ENCODE data around the gene UBE2E3.
"Not testable (repeated sequence)": the region's sequence is repeated elsewhere in the genome, so short reads cannot be mapped to it uniquely, and the experiment has no call there.

UBE2E3 gene

DNA sequence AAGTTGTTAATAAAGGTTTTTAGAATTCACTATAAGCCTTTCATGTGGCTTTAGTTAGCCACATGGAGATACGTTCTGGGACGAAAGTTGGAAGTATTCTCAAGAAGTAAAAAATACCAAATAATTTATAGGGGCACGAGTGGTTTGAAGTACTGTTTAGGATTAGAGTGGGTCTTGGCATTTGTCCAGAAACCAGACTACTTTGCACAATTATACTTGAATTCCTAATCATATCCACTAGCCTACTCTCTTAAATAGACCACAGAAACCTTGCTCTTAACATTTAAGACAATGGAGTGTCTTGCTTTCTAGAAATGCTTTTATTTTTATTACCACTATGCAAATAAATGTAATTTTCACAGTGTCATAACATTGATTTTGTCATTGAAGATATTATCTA lies 44.6 kb downstream of the UBE2E3 start:
- no peak for DNase-seq (ENCODE audit: low read depth, low spot score)

DNA sequence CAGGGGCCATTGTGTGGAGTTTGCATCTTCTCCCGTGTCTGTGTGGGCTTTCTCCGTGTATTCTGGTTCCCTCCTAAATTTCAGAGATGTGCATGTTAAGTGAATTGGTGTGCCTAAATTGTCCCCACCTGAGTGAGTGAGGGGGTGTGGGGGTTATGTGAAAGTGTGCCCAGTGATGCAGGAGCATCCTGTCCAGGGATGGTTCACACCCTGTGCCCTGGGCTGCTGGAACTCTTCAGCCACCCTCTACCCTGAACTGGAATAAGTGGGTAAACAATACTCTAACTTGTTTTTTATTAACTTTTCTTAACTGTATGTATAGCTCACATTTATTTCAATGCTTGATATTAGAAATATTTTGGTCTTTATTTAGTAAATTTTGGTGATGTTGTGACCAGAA lies 56.0 kb downstream of the UBE2E3 start:
- no peak for DNase-seq (ENCODE audit: low read depth, low spot score)

DNA sequence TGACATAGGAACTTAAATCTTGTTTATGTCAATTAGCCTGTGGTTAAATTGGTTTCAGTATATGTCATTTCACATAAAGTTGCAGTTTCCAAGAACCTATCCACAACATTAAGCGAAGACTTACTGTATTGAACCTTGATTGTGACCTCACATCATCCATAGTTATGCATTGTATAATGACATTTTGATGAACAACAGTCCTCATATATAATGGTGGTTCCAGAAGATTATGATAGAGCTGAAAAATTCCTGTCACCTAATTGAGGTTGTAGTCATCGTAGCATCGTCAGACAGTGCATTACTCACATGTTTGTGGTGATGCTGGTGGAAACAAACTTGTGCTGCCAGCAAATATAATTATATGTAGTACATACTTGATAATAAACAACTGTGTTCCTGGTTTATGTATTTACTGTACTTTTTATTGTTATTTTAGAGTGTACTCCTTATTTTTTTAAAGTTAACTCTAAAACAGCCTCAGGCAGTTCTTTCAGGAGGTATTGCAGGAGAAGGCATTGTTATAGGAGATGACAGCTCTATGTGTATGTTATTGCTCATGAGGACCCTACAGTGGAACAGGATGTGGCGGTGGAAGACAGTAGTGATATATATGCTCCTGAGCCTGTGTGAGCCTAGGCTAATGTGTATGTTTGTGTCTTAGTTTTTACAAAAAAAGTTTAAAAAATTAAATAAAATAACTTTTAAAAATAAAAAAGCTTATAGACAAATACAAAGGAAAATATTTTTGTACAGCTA lies 56.6 kb downstream of the UBE2E3 start:
- no peak for DNase-seq (ENCODE audit: low read depth, low spot score)

DNA sequence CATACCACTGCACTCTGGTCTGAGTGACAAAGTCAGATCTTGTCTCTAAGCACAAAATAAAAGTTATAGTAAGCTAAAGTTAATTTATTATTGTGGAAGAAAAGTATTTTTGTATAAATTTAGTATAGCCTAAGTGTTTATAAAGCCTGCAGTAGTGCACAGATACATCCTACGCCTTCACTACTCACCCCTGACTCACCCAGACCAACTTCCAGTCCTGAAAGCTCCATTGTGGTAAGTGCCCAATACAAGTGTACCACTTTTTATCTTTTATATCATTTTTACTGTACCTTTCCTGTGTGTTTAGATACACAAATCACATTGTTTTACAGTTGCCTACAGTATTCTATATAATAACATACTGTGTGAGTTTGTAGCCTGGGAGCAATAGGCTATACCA lies 57.5 kb downstream of the UBE2E3 start:
- DNase-seq (ENCODE audit: low read depth, low spot score), result no peak

DNA sequence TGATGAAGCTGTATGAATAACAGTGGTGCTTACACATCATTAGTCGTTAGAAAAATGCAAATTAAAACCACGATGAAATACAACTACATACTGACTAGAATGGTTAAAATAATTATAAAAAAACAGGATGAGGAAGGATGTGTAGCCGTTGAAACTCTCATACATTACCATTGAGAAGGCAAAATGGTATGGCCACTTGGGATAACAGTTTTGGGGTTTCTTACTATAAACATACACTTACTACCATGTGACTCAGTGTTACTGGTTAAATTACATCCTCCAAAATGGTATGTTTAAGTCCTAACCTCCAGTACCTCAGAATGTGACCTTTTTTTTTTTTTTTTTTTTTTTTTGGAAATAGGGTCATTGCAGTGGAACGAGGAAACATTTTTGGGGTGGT lies 58.4 kb downstream of the UBE2E3 start:
- no peak for DNase-seq (ENCODE audit: low read depth, low spot score)

DNA sequence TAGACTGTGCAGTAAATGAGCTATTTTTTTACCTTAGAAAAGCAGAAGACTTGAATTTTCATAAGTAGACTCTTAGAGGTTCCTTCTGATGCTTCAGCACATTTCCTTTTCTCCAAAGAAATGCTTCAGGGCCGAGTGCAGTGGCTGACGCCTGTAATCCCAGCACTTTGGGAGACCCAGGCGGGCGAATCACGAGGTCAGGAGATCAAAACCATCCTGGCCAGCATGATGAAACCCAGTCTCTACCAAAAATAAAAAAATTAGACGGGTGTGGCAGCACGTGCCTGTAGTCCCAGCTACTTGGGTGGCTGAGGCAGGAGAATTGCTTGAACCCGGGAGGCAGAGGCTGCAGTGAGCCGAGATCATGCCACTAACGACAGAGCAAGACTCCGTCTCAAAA lies 60.4 kb downstream of the UBE2E3 start:
- DNase-seq (ENCODE audit: low read depth, low spot score), result not testable (repeated sequence)

DNA sequence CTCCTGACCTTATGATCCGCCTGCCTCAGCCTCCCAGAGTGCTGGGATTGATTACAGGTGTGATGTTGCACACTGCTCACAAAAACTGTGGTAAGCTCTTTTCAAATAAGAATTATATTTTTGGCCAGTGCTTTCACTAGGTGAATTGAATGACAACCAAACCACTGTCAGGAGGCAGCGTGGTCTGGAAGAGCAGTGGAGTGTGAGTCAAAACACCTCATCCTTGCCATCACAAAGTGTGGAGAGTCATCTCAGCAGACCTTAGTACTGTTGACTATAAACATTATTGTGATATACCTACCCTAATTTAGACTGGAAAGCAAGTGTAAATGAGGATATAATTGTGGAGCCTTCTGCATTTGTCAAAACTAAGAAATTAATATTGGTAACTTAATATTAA lies 61.3 kb downstream of the UBE2E3 start:
- DNase-seq (ENCODE audit: low read depth, low spot score), result no peak

DNA sequence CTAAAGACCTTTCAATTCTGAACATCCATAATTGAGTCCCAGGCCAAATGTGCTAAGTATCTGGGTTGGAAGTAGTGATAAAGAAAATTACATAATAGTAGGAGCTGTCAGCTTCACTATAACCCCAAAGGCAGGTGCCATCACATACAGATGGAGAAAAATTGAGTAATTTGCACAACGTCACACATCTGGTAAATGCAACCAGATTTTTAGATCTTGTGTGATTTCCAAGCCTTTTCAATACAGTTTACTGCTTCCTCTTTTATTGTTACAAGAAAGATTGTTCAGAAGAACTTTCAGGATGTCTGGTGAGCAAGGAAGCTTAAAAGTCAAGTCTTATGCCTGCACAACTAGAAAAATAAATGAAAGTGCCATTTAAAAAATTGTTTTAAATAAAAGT lies 62.3 kb downstream of the UBE2E3 start:
- DNase-seq (ENCODE audit: low read depth, low spot score), result no peak

DNA sequence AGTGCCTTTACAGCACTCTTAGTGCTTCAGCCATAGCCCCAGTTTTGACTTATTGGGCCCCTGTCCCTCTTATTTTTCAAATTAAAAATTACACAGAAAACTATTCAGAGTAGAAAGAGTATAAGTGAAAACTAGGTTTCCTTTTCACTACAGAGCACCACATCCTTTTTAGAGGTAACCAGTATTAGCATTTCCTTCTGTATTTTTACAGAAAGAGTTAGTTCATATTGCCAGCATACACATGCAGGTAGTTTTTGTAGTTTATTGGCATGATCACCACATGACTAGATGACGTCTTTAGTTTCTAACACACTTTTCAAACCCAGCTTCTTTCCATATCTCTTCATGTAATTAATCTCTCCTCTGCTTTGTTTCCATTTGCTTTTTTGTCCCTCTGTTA lies 66.4 kb downstream of the UBE2E3 start:
- DNase-seq (ENCODE audit: low read depth, low spot score), result no peak

DNA sequence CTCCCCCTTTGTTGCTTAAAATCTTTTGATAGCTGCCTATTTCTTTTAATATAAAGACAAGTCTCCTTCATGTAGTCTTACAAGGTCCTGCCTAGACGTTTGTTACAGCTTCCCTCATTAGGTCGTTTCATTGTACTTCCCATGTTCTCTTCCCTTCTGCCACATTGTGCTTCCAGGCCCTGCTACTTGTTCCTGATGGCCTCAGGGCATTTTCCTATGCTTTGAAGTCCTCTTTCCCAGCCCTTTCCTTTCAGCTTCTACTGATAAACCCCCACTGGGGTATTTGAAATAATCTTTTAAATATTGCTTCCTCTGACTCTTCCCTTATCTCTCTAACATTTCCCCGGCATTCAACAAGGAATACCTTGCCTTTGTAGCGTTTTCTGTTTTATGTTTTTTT lies 67.4 kb downstream of the UBE2E3 start:
- DNase-seq (ENCODE audit: low read depth, low spot score), result no peak

DNA sequence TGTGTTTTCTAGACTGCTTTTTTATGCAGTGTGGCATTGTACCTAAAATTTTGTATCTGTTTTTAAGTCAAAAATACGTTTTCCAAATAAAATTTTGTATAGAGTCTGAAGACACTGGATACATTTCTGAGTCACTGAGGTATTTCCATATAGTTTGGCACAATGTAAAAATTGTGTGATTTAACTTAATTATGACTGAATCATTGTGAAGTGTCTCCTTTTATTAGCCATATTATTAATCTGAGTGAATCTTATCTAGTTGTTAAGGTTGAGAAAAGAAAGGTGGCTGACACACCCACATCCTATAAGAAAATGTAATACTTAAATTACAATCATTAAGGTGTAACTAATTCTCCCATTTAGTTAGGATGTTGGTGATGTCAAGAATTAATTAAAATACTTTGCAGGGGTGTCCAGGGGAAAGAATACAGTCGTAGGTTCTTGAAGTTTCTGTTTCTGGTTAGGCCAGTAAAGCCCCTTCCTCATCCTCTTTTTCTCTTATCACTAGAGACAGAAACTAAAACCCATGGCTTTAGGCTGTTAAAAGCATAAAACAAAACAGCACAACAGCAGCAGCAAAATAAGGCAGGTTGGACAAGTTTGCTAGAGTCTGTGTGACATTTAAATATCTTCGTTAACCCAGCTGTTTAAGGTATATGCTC lies 71.6 kb downstream of the UBE2E3 start:
- DNase-seq (ENCODE audit: low read depth, low spot score), result no peak

DNA sequence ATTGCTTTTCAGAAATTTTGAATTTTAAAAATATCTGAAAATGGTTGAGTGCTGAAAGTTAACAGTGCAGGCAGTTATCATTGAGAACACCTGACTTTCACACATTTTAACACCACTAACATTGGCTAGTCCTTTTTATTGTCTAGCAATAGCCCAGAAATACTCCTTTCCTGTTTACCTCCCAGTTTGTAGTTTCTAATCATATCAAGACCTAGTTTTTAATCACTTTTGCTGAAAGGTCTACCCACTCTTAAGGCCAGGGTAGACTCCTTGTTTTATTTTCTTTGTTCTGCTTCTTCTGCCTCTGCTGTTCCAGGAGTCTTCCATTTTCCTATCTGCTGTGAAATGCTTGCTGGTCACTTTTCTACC lies 72.1 kb downstream of the UBE2E3 start:
- DNase-seq (ENCODE audit: low read depth, low spot score), result no peak

DNA sequence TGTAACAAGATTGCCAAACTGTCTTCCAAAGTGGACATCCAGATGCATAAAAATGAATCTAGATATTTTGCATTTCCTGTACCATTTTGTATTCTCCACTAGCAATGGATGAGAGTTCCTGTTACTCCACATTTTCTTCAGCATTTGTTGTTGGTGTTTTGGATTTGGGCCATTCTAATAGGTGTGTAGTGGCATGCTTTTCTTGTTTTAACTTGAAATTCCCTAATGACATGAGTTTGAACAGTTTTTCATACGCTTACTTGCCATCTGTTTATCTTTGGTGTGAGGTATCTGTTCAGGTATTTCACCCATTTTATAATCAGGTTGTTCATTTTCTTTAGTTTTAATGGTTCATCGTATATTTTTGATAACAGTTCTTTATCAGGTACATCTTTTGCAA lies 73.9 kb downstream of the UBE2E3 start:
- DNase-seq (ENCODE audit: low read depth, low spot score), result no peak

DNA sequence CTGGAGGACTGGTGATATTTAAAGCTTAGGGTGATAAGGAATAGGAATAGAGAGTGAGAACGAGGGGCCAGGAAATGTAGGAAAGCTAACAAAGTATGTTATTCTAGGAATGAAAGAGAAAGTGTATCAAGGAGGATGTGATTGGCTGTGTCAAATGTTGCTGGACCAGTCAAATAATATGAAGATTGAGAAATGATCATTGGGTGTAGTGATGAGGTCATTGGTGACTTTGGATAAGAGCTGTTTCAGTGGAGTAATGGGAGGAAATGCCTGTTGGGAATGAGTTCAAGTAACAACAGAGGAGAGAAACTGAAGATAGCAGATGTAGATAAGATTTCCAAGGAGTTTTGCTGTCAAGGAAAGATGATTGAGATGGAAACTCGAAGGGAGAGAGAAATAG lies 74.4 kb downstream of the UBE2E3 start:
- DNase-seq (ENCODE audit: low read depth, low spot score), result no peak

DNA sequence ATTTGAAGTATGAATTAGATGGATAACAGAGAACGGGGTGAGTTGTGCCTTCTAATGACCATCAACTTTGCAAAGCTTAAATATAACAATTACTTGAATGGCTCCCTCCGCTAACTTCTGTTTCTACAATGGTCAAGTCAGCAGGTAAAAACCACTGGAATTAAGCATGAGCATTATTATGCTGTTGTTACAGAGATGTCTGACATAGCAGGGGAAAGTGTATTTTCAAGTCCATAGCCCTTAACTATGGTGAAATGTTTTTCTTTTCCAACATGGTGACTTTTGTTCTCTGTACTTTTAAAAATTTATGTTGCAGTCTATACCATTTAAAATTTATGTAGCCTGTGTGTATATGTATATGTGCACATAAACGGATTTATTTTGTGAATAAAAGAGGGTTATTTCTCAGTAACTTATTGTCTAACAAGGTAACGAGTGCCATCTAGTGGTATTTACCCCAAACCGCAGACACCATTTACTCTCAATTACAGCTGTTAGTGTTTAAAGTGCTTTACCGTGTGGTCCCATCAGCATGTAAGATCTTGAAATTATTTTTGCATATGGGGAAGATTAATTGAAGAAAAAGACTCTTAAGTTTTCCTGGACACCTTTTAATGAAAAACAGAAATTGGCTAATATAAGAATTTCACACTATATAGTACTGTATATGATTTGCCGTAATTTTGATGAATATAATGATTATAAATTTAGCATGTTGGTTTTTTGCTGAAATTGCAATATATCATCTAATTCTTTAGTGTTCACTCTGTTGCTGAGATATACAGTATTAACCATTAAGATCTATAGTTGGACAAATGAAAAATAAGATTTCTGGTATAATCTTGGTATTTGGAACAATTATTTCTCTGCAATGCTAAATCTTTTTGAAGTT lies 78.2 kb downstream of the UBE2E3 start:
- no peak for DNase-seq (ENCODE audit: low read depth, low spot score)

DNA sequence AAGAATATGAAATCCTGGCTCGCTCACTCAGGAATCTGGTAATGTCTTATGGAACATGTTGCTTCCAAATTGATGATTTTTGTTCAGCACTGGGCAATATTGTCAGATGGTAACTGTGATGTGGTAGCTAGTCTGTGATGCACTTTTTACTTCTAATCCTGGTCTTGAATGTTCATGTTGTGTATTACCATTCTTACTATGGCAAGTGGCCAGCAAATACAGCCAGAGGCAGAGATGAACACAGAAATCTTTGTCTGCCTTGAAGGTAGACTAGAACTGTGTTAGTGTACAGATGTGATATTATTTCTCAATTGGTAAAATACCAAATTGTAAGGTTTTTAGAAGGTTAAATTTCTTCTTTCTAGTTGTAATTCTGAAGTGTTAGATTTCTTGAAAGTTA lies 83.3 kb downstream of the UBE2E3 start:
- DNase-seq (ENCODE audit: low read depth, low spot score), result no peak

DNA sequence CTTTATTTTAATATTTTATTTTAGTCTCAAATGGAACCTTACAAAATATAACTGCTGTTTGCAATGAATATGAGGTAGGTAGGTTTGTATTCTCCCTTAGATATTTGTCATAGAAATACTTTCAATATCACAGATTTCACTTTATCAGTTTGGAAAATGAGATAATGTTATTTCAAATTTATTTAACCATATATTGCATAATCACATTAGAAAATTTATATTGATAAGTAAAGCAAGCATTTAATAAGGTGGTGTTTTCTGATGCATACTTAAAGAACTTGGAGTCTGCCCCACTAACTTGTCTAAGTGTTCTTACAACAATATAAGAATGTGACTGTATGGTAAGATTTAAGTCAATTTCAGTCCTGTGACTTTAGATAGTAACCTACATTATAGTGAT lies 85.1 kb downstream of the UBE2E3 start:
- no peak for DNase-seq (ENCODE audit: low read depth, low spot score)

DNA sequence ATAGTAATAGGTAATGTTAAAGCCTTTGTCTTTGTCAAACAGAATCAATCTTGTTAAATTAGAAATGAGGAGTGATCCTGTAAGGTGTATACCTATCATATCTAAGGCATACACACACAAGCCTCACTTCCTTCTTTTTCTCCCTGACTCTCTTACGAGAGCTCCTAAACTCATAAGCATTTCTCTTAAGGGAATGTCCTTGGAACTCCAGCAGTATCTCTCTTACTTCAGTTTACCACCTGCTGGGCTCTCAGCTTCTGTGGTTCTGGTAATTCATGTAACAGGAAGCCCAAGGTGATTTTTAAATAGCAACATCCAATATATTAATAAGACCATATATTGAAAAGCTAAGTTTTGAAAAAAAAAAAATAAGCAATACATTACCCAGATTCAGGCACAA lies 85.9 kb downstream of the UBE2E3 start:
- DNase-seq (ENCODE audit: low read depth, low spot score), result no peak

DNA sequence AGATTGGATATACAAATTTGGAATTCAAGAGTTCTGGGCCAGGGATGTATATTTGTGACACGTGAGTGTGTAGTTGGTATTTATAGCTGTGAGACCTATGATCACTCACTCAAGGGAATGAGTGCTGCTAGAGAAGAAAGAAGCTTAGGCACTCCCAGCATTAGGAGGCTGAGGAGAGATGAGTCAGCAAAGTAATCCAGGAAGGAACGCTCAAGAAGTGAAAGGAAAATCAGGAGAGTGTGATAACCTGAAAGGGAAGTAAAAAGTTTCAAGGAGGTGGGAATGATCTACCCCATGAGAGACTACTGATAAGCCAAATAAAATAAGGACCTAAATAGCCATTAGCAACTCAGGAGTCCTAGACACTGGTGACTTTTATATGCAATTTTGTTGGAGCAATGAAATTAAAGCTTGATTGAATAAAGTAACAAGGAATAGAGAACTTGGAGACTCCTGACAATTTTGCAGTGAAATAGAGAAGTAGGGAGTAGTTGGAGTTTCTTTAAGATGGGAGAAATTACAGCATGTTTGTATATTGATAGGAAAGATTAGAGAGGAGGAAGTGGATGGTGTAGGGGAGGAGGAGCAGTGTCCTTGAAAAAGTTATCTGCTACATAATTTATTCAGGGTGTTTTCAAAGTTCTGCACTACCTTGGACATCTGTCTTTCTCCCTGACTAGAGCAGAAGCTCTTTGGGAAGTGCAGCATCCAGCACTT lies 89.9 kb downstream of the UBE2E3 start:
- DNase-seq (ENCODE audit: low read depth, low spot score), result no peak

DNA sequence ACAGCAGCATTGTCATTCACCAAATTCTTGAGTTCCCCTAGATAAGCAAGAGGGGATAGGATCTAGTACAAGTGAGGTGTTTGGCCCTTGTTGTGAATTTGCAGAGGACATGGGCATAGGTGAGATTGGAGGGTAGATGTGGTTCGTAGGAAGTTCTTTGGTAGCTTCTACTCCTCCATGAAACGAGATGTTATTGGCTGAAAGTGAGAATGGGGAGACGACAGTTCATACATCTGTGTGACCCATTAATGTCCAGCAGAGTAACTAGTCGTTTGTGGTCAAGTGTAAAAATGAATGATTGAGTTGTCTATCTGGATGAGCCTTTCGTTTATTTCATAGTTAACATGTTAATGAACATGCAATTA lies 90.4 kb downstream of the UBE2E3 start:
- no peak for DNase-seq (ENCODE audit: low read depth, low spot score)

DNA sequence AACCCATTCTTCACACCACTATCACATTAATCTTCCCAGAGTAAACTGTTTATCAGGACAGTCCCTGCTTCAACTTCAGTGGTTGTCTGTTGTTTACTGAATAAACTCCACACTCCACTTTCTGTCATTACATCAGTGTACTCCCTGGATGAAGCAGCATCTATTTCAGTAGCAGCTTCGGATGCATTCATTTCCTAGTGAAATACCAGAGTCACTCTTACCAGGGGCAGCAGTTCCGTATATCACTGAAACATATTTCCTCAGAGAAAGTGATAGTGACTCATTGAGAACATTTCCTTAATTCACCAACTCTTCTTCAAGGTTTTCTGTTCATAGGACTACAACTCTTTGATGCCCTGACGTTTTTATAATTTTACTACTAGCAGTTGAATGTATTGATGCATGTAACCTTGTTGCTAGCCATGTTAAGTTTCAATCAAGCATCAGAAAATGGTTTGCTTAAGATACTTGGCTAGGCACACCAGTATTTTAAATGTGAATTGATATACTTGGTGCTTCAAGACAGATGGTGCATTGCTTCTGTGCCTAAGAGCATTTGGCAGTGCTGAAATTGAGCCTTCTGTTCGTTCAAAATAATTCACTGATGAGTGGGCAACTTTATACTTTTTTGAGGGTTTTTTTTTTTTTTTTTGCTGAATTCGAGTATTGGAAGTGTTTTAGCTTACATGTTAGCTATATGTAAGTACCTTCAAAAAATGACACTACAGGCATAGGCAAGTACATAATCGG lies 92.3 kb downstream of the UBE2E3 start:
- no peak for DNase-seq (ENCODE audit: low read depth, low spot score)
